Ascending aorta (tissue), 2 donors: ENCODE measurements around the gene REV1. TPM values are rescaled to one million over a fixed set of nuclear protein-coding genes. Genes with fewer than 3 reads are reported as not detected.

Experiments
- DNase-seq, 2 donors: peaks; one replicate each; pipeline ENCODE4 v3.0.0-alpha.2; 2019; ENCODE audit warnings: low spot score in 2 of 2
- H3K27ac ChIP-seq, 2 donors: fragments of 200-600 bp; sonication (generic); one replicate each; pipeline ENCODE4 v1.5.1; 2016 to 2017; ENCODE audit warnings: mild to moderate bottlenecking in 1 of 2
- H3K27me3 ChIP-seq: fragments of 200-600 bp; sonication (generic); one replicate; pipeline ENCODE4 v1.5.1; 2017
- H3K36me3 ChIP-seq, 2 donors: fragments of 200-600 bp; sonication (generic); one replicate each; pipeline ENCODE4 v1.5.1; 2016
- H3K4me1 ChIP-seq, 2 donors: fragments of 200-600 bp; sonication (generic); one replicate each; pipeline ENCODE4 v1.5.1; 2016 to 2017; ENCODE audit warnings: mild to moderate bottlenecking in 1 of 2
- H3K4me3 ChIP-seq, 2 donors: fragments of 200-600 bp; sonication (generic); one replicate each; pipeline ENCODE4 v1.5.1; 2016 to 2017; ENCODE audit warnings: mild to moderate bottlenecking in 1 of 2
- H3K9me3 ChIP-seq, 2 donors: fragments of 200-600 bp; sonication (generic); one replicate each; pipeline ENCODE4 v1.5.1; 2016
- intact Hi-C: fragments of 100-400 bp; cut with DNase I; formaldehyde crosslinking; loops from one replicate; pipeline ENCODE4 v1.15.1; 2023
- total RNA-seq: library from RNA; depleted of rRNA; stranded (reverse); fragments of >200 nt; gene quantifications from one replicate; pipeline ENCODE4 v1.1.0, GENCODE V29; 2016
- TF ChIP-seq, protein P1 (sequence below), 3 experiments: fragments of 200-600 bp in 2 of 3; fragments of 450-650 bp in 1 of 3; sonication (generic) in 2 of 3; IDR thresholded peaks; one replicate each; pipeline ENCODE4 v1.5.1; 2016 to 2019; ENCODE audit warnings: antibody characterized with exemption in 3 of 3, mild to moderate bottlenecking in 1 of 3, moderate library complexity in 1 of 3

The REV1 gene
- total RNA-seq, 1 donor from 2014 or later: 26.8 TPM

DNA sequence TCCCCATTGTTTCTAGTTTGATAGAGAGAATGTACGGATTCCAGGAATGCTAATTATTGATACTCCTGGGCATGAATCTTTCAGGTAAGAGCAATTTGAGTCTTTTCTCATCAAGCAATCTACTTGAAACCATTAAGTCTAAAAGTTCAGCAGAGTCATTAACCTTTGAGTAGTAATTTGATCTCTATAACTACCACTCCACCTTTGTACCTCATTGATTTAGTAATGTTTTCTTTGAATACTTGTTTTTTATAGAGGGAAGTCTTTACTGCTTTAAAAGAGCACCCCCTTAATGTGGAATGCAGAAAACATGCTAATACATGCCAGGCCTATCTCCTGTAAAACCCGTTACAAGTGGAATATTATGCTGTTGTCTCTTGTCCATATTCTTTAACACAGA is 107.7 kb downstream of the REV1 start:
- TF ChIP-seq, protein P1, sequence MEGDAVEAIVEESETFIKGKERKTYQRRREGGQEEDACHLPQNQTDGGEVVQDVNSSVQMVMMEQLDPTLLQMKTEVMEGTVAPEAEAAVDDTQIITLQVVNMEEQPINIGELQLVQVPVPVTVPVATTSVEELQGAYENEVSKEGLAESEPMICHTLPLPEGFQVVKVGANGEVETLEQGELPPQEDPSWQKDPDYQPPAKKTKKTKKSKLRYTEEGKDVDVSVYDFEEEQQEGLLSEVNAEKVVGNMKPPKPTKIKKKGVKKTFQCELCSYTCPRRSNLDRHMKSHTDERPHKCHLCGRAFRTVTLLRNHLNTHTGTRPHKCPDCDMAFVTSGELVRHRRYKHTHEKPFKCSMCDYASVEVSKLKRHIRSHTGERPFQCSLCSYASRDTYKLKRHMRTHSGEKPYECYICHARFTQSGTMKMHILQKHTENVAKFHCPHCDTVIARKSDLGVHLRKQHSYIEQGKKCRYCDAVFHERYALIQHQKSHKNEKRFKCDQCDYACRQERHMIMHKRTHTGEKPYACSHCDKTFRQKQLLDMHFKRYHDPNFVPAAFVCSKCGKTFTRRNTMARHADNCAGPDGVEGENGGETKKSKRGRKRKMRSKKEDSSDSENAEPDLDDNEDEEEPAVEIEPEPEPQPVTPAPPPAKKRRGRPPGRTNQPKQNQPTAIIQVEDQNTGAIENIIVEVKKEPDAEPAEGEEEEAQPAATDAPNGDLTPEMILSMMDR (IDR thresholded peaks at IDR 0.05): no peak
- H3K4me1 ChIP-seq: no peaks in the 10 kb centered on the region
- no peak for DNase-seq
- no peak overlapping the region for H3K27ac ChIP-seq
- no peaks in the 10 kb centered on the region for H3K27me3 ChIP-seq
- intact Hi-C loops: no loop called here
- H3K36me3 ChIP-seq: peaks cover 34 to 57% of the 10 kb centered on the region in 2 donors
- H3K4me3 ChIP-seq: no peak overlapping the region
- H3K9me3 ChIP-seq: no peaks in the 10 kb centered on the region

- Histone ChIP-seq H3K36me3 (peaks cover 40 to 71% of the 10 kb centered on the region in 2 donors), H3K4me1 (no peaks in the 10 kb centered on the region), H3K4me3 (no peak overlapping the region), H3K27me3 (no peaks in the 10 kb centered on the region), H3K27ac (no peak overlapping the region), H3K9me3 (no peaks in the 10 kb centered on the region)
- TF ChIP-seq, protein P1 (IDR thresholded peaks at IDR 0.05): no peak
- intact Hi-C loops: no loop called here
- no peak for DNase-seq
Observed at GRCh38 chr2:99380376-99381010, 109.3 kb downstream of the REV1 start.

- Histone ChIP-seq H3K4me1 (no peaks in the 10 kb centered on the region), H3K27ac (no peak overlapping the region), H3K27me3 (no peaks in the 10 kb centered on the region), H3K9me3 (peaks cover 0 to 9% of the 10 kb centered on the region in 2 donors), H3K4me3 (no peak overlapping the region), H3K36me3 (peaks cover 41 to 76% of the 10 kb centered on the region in 2 donors)
- intact Hi-C loops: no loop called here
- TF ChIP-seq, protein P1 (IDR thresholded peaks at IDR 0.05): no peak
- DNase-seq: no peak
Observed at GRCh38 chr2:99377879-99378278, 111.9 kb downstream of the REV1 start.

DNA sequence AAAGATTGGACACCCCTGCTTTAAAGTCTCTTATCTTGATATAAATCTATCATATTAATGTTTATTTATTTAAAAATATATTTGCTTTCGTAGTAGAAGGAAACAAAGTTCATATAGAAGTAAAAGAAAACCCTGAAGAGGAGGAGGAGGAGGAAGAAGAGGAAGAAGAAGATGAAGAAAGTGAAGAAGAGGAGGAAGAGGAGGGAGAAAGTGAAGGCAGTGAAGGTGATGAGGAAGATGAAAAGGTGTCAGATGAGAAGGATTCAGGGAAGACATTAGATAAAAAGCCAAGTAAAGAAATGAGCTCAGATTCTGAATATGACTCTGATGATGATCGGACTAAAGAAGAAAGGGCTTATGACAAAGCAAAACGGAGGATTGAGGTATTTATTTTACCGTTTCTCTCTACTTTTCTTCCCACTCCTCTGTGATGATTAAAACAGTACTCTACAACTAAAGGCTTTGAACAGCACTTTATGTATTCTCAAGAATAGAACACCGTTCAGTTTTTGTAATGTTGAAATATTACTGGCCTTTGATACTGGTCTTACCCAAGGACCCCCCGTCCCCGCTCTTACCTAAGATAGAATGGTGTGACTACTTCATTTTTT is 113.5 kb downstream of the REV1 start:
- intact Hi-C loops: no loop called here
- no peaks in the 10 kb centered on the region for H3K27me3 ChIP-seq
- no peak overlapping the region for H3K27ac ChIP-seq
- peaks cover 0 to 9% of the 10 kb centered on the region in 2 donors for H3K9me3 ChIP-seq
- H3K4me3 ChIP-seq: no peak overlapping the region
- TF ChIP-seq, protein P1 (IDR thresholded peaks at IDR 0.05): no peak
- no peaks in the 10 kb centered on the region for H3K4me1 ChIP-seq
- no peak for DNase-seq
- H3K36me3 ChIP-seq: peaks cover 44 to 82% of the 10 kb centered on the region in 2 donors

DNA sequence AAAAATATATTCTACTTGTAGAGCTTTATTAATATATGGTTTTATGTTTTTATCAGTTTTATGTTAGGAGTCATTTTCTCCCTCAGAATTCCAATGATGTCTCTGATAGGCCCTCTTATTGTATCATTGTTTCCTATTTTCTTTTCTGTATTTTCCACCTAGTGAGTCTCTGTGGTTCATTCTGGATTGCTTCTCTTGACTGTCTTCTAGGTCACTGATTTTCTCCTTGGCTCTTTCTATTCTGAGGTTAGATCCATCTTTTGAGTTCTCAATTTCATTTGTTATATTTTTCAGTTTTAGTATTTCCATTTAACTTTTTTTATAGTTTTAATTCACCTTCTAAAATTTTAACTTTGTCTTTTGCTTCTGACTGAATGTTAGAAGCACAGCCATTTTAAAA is 115.1 kb downstream of the REV1 start:
- TF ChIP-seq, protein P1 (IDR thresholded peaks at IDR 0.05): no peak
- H3K4me1 ChIP-seq: no peaks in the 10 kb centered on the region
- peaks cover 0 to 9% of the 10 kb centered on the region in 2 donors for H3K9me3 ChIP-seq
- intact Hi-C loops: no loop called here
- no peak overlapping the region for H3K27ac ChIP-seq
- H3K36me3 ChIP-seq: peaks cover 41 to 85% of the 10 kb centered on the region in 2 donors
- DNase-seq: no peak
- H3K4me3 ChIP-seq: no peak overlapping the region
- no peaks in the 10 kb centered on the region for H3K27me3 ChIP-seq
